SK-N-MC (cell line): ENCODE results near the gene HIP1.

Experiments used
- DNase-seq: peaks from one replicate; pipeline ENCODE4 v3.0.0-alpha.2; 2011; ENCODE audit warnings: low read depth, low spot score
- H3K27ac ChIP-seq: fragments of 200-600 bp; sonication (generic); 2 replicates; pipeline ENCODE4 v1.5.1; 2016; ENCODE audit warnings: mixed run types
- H3K36me3 ChIP-seq: fragments of 200-600 bp; sonication (generic); 2 replicates; pipeline ENCODE4 v1.6.1; 2017; ENCODE audit warnings: antibody characterized with exemption, low read length, mixed read lengths; ENCODE audit not compliant: insufficient read depth
- H3K4me3 ChIP-seq: fragments of 200-600 bp; sonication (generic); 2 replicates; pipeline ENCODE4 v1.5.1; 2016
- H3K9ac ChIP-seq: fragments of 200-600 bp; sonication (generic); 2 replicates; pipeline ENCODE4 v1.8.0; 2017; ENCODE audit warnings: mixed run types, mixed read lengths; ENCODE audit not compliant: insufficient read length
- H3K9me3 ChIP-seq: fragments of 200-600 bp; sonication (generic); 2 replicates; pipeline ENCODE4 v1.6.1; 2017; ENCODE audit warnings: low read depth, mild to moderate bottlenecking, antibody characterized with exemption, low read length, moderate library complexity, mixed read lengths
- EZH2 ChIP-seq: fragments of 200-600 bp; sonication (generic); IDR thresholded peaks from one replicate; pipeline ENCODE4 v1.6.1; 2017; ENCODE audit warnings: antibody characterized with exemption
- FOXP2 ChIP-seq: optimal IDR thresholded peaks from 2 replicates; pipeline ENCODE3; 2011; ENCODE audit warnings: mild to moderate bottlenecking, moderate library complexity; ENCODE audit not compliant: insufficient read depth; ENCODE audit errors: extremely low read length, control extremely low read depth
- POLR2AphosphoS5 ChIP-seq: IDR thresholded peaks from 2 replicates; pipeline ENCODE4 v1.6.1; 2012; ENCODE audit warnings: mild to moderate bottlenecking, low read depth, low read length, borderline replicate concordance

HIP1 gene

GRCh38 chr7:75679060-75679459, 59.7 kb downstream of the HIP1 start:
- no peak for TF ChIP-seq EZH2
- no peak for DNase-seq
- H3K27ac ChIP-seq: no peak overlapping the region

GRCh38 chr7:75669579-75669978, 69.2 kb downstream of the HIP1 start:
- Histone ChIP-seq H3K36me3 (no peaks in the 10 kb centered on the region), H3K4me3 (no peak overlapping the region), H3K9me3 (no peaks in the 10 kb centered on the region), H3K27ac (no peak overlapping the region), H3K9ac (no peak overlapping the region)
- DNase-seq: no peak
- TF ChIP-seq EZH2 (no peak), FOXP2 (no peak), POLR2AphosphoS5 (no peak)

More at GRCh38 chr7:75679060-75679459, 59.7 kb downstream of the HIP1 start:
- no peaks in the 10 kb centered on the region for H3K9me3 ChIP-seq
- H3K4me3 ChIP-seq: no peak overlapping the region
- no peaks in the 10 kb centered on the region for H3K36me3 ChIP-seq
- no peak overlapping the region for H3K9ac ChIP-seq

GRCh38 chr7:75667938-75668337, 70.8 kb downstream of the HIP1 start:
- Histone ChIP-seq H3K36me3 (no peaks in the 10 kb centered on the region), H3K27ac (no peak overlapping the region), H3K9ac (no peak overlapping the region), H3K9me3 (no peaks in the 10 kb centered on the region), H3K4me3 (no peak overlapping the region)
- DNase-seq: no peak
- no peak for TF ChIP-seq EZH2
- TF ChIP-seq POLR2AphosphoS5: no peak
- no peak for TF ChIP-seq FOXP2

GRCh38 chr7:75663302-75663907, 75.3 kb downstream of the HIP1 start:
- H3K9ac ChIP-seq: no peak overlapping the region
- no peaks in the 10 kb centered on the region for H3K9me3 ChIP-seq
- DNase-seq: no peak
- no peaks in the 10 kb centered on the region for H3K36me3 ChIP-seq
- TF ChIP-seq POLR2AphosphoS5 (no peak), FOXP2 (no peak), EZH2 (no peak)
- no peak overlapping the region for H3K4me3 ChIP-seq
- H3K27ac ChIP-seq: no peak overlapping the region

- no peak overlapping the region for H3K9ac ChIP-seq
- no peak for DNase-seq
Measured at GRCh38 chr7:75662579-75663301, 76.0 kb downstream of the HIP1 start.

GRCh38 chr7:75660566-75661215, 78.0 kb downstream of the HIP1 start:
- Histone ChIP-seq H3K9me3 (no peaks in the 10 kb centered on the region), H3K27ac (no peak overlapping the region), H3K36me3 (no peaks in the 10 kb centered on the region), H3K4me3 (no peak overlapping the region), H3K9ac (no peak overlapping the region)
- TF ChIP-seq EZH2: no peak
- DNase-seq: no peak

More at GRCh38 chr7:75662579-75663301, 76.0 kb downstream of the HIP1 start:
- H3K27ac ChIP-seq: no peak overlapping the region
- no peak for TF ChIP-seq FOXP2
- no peak overlapping the region for H3K4me3 ChIP-seq
- no peaks in the 10 kb centered on the region for H3K9me3 ChIP-seq
- H3K36me3 ChIP-seq: no peaks in the 10 kb centered on the region

GRCh38 chr7:75658802-75659201, 79.9 kb downstream of the HIP1 start:
- Histone ChIP-seq H3K9me3 (no peaks in the 10 kb centered on the region), H3K4me3 (no peak overlapping the region), H3K36me3 (no peaks in the 10 kb centered on the region), H3K9ac (no peak overlapping the region), H3K27ac (no peak overlapping the region)
- no peak for DNase-seq
- TF ChIP-seq FOXP2: no peak
- TF ChIP-seq EZH2: no peak
- no peak for TF ChIP-seq POLR2AphosphoS5

GRCh38 chr7:75658369-75658768, 80.4 kb downstream of the HIP1 start:
- Histone ChIP-seq H3K4me3 (no peak overlapping the region), H3K9ac (no peak overlapping the region), H3K27ac (no peak overlapping the region), H3K36me3 (no peaks in the 10 kb centered on the region), H3K9me3 (no peaks in the 10 kb centered on the region)
- TF ChIP-seq FOXP2 (no peak), EZH2 (no peak), POLR2AphosphoS5 (no peak)
- no peak for DNase-seq

- Histone ChIP-seq H3K36me3 (no peaks in the 10 kb centered on the region), H3K9ac (no peak overlapping the region), H3K4me3 (no peak overlapping the region), H3K9me3 (no peaks in the 10 kb centered on the region), H3K27ac (no peak overlapping the region)
- TF ChIP-seq EZH2: no peak
- TF ChIP-seq FOXP2: no peak
- no peak for TF ChIP-seq POLR2AphosphoS5
- no peak for DNase-seq
Measured at GRCh38 chr7:75657866-75658265, 80.9 kb downstream of the HIP1 start.
